GM18870 (cell line): Measurements from ENCODE around the gene AHCTF1.
A peak's percentile ranks its signal among the peaks of the same experiment; 100 is the strongest.
"Not testable (repeated sequence)": the region's sequence is repeated elsewhere in the genome, so short reads cannot be mapped to it uniquely, and the experiment has no call there.

ENCODE experiments used
- ATAC-seq: cut with Tn5 transposase; IDR thresholded peaks from one replicate; pipeline ENCODE4 v1.9.1; 2021; ENCODE audit warnings: moderate library complexity; ENCODE audit not compliant: unreplicated experiment

The AHCTF1 gene

DNA sequence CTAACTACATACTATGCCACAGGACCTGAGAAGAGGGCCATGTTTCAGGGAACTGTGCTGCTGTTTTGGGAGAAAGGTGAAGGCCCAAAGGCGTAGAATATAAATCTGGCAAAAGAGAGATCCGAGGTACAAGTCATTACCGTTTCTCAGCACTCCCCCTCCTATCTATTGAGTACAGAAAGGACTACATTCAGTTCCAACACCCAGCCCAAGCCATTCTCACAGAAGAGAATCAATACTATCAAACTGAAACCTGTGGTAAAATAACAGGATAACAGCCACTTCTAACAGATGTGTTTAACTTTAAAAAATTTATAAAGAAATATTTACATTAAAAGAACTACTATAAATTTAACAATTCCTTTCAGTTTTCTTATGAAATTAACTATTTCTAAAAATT, 7.8 kb downstream of the AHCTF1 start:
- ATAC-seq: no peak

DNA sequence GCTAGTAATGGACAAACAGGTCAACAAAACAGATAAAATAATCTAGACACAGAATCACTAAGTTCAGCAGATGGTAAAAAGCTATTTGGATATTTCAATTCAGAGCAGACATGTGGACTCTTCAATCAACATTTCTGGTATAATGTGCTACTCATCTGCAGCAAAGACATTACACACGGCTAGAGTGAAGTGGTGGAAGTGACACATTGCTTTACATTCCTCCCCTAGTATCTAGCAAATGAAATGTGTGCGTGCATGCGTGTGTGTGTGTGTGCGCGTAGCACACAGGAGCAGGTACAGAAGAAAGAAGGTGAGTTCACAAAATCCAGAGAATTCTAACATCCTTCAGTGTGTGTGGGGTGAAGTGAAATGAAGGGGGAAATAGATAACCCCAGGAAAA, 8.3 kb downstream of the AHCTF1 start:
- ATAC-seq: no peak

- ATAC-seq: no peak
Observed at GRCh38 chr1:246921481-246921880, 10.3 kb downstream of the AHCTF1 start.

DNA sequence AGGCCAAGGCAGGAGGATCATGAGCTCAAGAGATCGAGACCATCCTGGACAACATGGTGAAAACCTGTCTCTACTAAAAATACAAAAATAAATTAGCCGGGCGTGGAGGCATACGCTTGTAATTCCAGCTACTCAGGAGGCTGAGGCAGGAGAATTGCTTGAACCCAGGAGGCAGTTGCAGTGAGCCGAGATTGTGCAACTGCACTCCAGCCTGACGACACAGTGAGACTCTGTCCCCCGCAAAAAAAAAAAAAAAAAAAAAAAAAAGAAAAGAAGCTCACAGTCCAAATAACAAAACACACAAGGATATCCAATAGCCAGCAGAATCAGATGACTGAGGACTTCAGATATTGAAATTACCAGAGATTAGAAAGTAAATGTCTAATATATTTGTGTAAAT, 11.8 kb downstream of the AHCTF1 start:
- no peak for ATAC-seq

GRCh38 chr1:246916026-246916923, 15.5 kb downstream of the AHCTF1 start:
- ATAC-seq: not testable (repeated sequence)

DNA sequence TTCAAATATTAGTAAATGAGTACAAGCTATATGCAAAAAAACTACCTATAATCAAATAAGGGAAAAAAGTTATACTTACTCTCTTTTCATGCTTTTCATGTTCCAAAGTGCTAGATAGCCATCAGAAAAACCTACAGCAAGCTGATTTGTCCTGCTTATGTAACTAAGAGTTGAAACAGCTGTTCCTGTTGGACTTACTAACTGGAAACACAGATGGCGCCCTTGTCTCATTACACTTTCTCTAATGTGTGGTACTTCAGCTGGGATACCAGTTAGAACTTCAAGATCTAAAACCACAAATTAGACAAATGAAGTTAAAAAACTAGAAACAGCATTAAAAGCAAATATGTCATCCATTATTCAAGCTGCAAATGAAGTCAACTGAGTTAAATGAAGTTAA, 24.3 kb downstream of the AHCTF1 start:
- ATAC-seq: no peak

DNA sequence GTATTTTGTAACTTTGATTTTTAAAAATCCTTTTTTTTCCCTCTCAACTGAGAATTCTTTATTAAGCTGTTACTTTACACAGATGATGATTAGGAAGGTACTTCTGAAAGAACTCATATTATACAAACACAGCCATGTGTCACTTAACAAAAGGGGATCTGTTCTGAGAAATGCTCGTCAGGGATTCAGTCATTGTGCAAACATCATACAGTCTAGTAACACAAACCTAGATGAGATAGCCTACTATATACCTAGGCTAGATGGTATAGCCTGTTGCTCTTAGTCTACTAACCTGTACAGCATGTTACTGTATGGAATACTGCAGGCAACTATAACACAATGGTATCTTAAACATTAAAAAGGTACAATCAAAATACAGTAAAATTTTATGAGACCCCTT, 24.9 kb downstream of the AHCTF1 start:
- no peak for ATAC-seq

DNA sequence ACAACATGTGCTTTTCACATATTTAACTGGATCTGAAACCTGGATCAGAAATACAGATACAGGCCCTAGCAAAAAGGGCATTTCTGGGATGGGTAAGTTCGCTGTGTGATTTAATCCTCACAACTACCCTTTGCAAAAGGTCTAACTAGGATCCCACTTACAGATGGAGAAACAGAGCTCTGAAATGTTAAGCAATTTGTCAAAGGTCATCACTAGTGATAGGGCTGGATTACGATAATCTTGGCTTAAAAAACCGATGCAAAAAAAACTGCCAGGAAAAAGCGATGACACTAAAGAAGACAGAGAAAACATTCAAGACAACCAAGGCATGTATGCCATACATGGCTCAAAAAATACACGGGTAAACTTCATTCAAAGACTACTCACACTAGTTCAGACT, 29.9 kb downstream of the AHCTF1 start:
- ATAC-seq: no peak

DNA sequence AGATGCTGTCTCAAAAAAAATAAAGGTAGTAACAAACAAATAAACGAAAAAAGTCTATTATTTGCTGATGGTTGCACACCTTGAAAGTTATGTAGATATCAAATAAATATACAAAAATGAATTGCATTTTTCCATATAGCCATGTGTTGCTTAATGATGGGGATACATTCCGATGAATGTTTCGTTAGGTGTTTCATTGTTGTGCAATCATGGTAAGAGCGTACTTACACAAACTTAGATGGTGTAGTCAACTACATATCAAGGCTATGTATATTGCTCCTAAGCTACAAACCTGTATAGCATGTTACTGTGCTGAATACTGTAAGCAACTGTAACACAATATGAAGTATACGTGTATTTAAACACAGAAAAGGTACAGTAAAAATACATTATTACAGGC, 34.4 kb downstream of the AHCTF1 start:
- no peak for ATAC-seq

GRCh38 chr1:246893191-246893939, 38.4 kb downstream of the AHCTF1 start:
- peak; percentile 86 for ATAC-seq

DNA sequence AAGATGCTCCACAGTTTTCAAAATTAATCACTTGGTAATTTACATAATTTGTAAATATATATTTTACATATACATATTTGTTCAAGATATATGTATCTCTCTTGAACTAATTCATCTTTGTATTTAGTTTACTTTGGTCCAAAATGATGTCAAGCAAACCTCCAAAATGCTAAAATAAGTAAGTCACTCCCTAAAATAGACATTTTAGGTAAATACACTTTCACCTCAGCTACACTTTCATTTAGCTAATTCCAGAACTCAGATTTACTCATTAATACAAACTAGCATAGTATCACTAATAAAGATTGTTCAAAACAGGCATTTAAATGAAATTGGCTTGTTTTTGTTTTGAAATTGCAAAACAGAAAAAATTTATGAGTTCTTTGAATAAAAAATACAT, 40.6 kb downstream of the AHCTF1 start:
- no peak for ATAC-seq

DNA sequence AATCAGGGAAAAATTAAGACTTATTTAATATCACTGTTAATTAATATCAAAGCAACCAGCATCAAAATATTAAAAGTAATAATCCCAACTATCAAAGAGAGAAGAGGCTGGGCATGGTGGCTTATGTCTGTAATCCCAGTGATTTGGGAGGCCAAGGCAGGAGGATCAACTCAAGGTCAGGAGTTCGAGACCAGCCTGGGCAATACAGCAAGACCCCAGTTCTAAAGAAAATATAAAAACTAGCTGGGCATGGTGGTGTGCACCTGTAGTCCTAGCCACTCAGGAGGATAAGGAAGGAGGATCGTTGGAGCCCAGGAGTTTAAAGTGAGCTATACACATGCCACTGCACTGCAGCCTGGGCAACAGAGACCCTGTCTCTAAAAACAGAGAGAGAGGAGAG, 43.2 kb downstream of the AHCTF1 start:
- no peak for ATAC-seq

- ATAC-seq: not testable (repeated sequence)
Observed at GRCh38 chr1:246885389-246885788, 46.4 kb downstream of the AHCTF1 start.

GRCh38 chr1:246878551-246878950, 53.2 kb downstream of the AHCTF1 start:
- ATAC-seq: no peak

DNA sequence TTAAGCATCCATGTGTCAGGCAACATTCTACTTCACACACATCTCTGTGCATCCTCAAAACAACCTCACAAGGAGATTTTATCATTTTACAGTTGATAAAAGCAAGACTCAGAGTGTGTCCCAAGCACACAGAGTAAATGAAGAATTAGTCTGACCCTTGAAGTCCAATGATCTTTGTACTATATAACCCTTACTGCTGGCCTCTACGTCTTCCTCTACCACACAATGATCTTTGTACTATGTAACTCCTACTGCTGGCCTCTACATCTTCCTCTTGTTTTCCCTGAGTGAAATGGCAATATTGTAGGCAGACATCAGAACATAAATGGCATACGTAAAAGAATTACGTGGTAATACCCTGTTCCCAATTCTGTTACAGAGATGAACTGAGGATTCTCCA, 55.3 kb downstream of the AHCTF1 start:
- no peak for ATAC-seq

- peak; percentile 66 for ATAC-seq
Observed at GRCh38 chr1:246875041-246876026, 56.4 kb downstream of the AHCTF1 start.

GRCh38 chr1:246865921-246866320, 65.8 kb downstream of the AHCTF1 start:
- no peak for ATAC-seq

- ATAC-seq: not testable (repeated sequence)
Observed at GRCh38 chr1:246863791-246864190, 68.0 kb downstream of the AHCTF1 start.

DNA sequence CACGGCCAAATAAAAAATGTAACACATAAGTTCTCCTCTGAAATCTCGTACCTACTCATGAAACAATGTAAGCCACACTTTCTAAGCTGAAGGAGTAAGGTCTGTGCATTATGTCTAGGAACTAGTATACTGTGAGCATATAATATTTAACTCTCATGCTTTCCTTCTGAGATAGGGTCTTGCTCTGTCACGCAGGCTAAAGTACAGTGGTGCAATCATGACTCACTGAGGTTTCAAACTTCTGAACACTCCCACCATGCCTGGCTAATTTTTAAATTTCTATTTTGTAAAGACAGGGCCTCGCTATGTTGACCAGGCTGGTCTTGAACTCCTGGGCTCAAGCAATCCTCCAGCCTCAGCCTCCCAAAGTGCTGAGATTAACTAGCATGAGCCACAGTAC, 71.3 kb downstream of the AHCTF1 start:
- ATAC-seq: no peak

GRCh38 chr1:246856371-246856770, 75.4 kb downstream of the AHCTF1 start:
- no peak for ATAC-seq

- ATAC-seq: not testable (repeated sequence)
Observed at GRCh38 chr1:246850640-246851039, 81.1 kb downstream of the AHCTF1 start.
